Progenitor cell of endocrine pancreas (in vitro differentiated cells): Measurements from ENCODE around the gene ARHGAP12. TPM values are rescaled to one million over a fixed set of nuclear protein-coding genes. Genes with fewer than 3 reads are reported as not detected.

Source experiments
- DNase-seq: peaks from one replicate; pipeline ENCODE4 v3.0.0; 2021; ENCODE audit warnings: low spot score; ENCODE audit not compliant: unreplicated experiment
- H3K27ac Mint-ChIP-seq: 2 replicates; pipeline ENCODE4 v1.8.0; 2021; ENCODE audit warnings: mild to moderate bottlenecking, moderate library complexity, mixed read lengths
- H3K27me3 Mint-ChIP-seq: 2 replicates; pipeline ENCODE4 v1.8.0; 2021; ENCODE audit warnings: mixed read lengths
- H3K36me3 Mint-ChIP-seq: 2 replicates; pipeline ENCODE4 v1.8.0; 2022; ENCODE audit warnings: mixed read lengths; ENCODE audit not compliant: insufficient read depth
- H3K4me1 Mint-ChIP-seq: 2 replicates; pipeline ENCODE4 v1.8.0; 2021; ENCODE audit warnings: low read depth, mixed read lengths
- H3K4me3 Mint-ChIP-seq: 2 replicates; pipeline ENCODE4 v1.8.0; 2021; ENCODE audit warnings: low read depth, mild to moderate bottlenecking, moderate library complexity, mixed read lengths
- H3K9me3 Mint-ChIP-seq: 2 replicates; pipeline ENCODE4 v1.8.0; 2021; ENCODE audit warnings: low read depth, mixed read lengths
- CTCF ChIP-seq: fragments of 200-600 bp; sonication (generic); IDR thresholded peaks from one replicate; pipeline ENCODE4 v1.5.0; 2021; ENCODE audit warnings: antibody characterized with exemption, mild to moderate bottlenecking; ENCODE audit not compliant: unreplicated experiment
- total RNA-seq: library from RNA; stranded (reverse); gene quantifications from 2 replicates; pipeline ENCODE4 v1.2.1, GENCODE V29; 2021

The ARHGAP12 gene
- total RNA-seq, 1 donor from 2014 or later, result 41.8 TPM

GRCh38 chr10:31961277-31962074, 32.8 kb upstream of the ARHGAP12 start:
- Mint-ChIP-seq H3K4me1 (peaks cover 2% of the 10 kb centered on the region), H3K36me3 (no peaks in the 10 kb centered on the region), H3K4me3 (no peak overlapping the region), H3K27ac (no peak overlapping the region), H3K27me3 (no peaks in the 10 kb centered on the region), H3K9me3 (no peaks in the 10 kb centered on the region)
- no peak for DNase-seq
- TF ChIP-seq CTCF, result no peak

- no peaks in the 10 kb centered on the region for H3K27me3 Mint-ChIP-seq
- H3K9me3 Mint-ChIP-seq, result peaks cover 2% of the 10 kb centered on the region
- H3K4me3 Mint-ChIP-seq, result no peak overlapping the region
- H3K4me1 Mint-ChIP-seq, result peaks cover 2% of the 10 kb centered on the region
- TF ChIP-seq CTCF, result no peak
- H3K27ac Mint-ChIP-seq, result no peak overlapping the region
- peaks cover 8% of the 10 kb centered on the region for H3K36me3 Mint-ChIP-seq
- no peak for DNase-seq
Observed at GRCh38 chr10:31959461-31960173, 31.0 kb upstream of the ARHGAP12 start.

- no peak overlapping the region for H3K27ac Mint-ChIP-seq
Observed at GRCh38 chr10:31958856-31959255, 30.2 kb upstream of the ARHGAP12 start.

GRCh38 chr10:31956200-31956946, 27.7 kb upstream of the ARHGAP12 start:
- no peak for DNase-seq
- peaks cover 18% of the 10 kb centered on the region for H3K36me3 Mint-ChIP-seq
- peaks cover 2% of the 10 kb centered on the region for H3K4me1 Mint-ChIP-seq
- H3K4me3 Mint-ChIP-seq, result no peak overlapping the region
- no peak overlapping the region for H3K27ac Mint-ChIP-seq
- no peak for TF ChIP-seq CTCF
- no peaks in the 10 kb centered on the region for H3K27me3 Mint-ChIP-seq
- H3K9me3 Mint-ChIP-seq, result peaks cover 12% of the 10 kb centered on the region

More at GRCh38 chr10:31958856-31959255, 30.2 kb upstream of the ARHGAP12 start:
- Mint-ChIP-seq H3K4me1 (peaks cover 2% of the 10 kb centered on the region), H3K4me3 (no peak overlapping the region), H3K9me3 (peaks cover 10% of the 10 kb centered on the region), H3K36me3 (peaks cover 15% of the 10 kb centered on the region), H3K27me3 (no peaks in the 10 kb centered on the region)
- TF ChIP-seq CTCF, result no peak
- no peak for DNase-seq

- Mint-ChIP-seq H3K27me3 (no peaks in the 10 kb centered on the region), H3K36me3 (peaks cover 18% of the 10 kb centered on the region), H3K4me3 (no peak overlapping the region), H3K4me1 (no peaks in the 10 kb centered on the region), H3K27ac (no peak overlapping the region), H3K9me3 (peaks cover 15% of the 10 kb centered on the region)
- no peak for DNase-seq
- no peak for TF ChIP-seq CTCF
Observed at GRCh38 chr10:31954410-31955191, 26.0 kb upstream of the ARHGAP12 start.
